HG02943 (cell line): ENCODE results near the gene CFAP52.
A peak's percentile ranks its signal among the peaks of the same experiment; 100 is the strongest.
"Not testable (repeated sequence)": the region's sequence is repeated elsewhere in the genome, so short reads cannot be mapped to it uniquely, and the experiment has no call there.

ENCODE experiments used
- ATAC-seq: cut with Tn5 transposase; IDR thresholded peaks from one replicate; pipeline ENCODE4 v1.9.1; 2021; ENCODE audit warnings: mild to moderate bottlenecking, low read depth, moderate library complexity; ENCODE audit not compliant: unreplicated experiment

The CFAP52 gene

DNA sequence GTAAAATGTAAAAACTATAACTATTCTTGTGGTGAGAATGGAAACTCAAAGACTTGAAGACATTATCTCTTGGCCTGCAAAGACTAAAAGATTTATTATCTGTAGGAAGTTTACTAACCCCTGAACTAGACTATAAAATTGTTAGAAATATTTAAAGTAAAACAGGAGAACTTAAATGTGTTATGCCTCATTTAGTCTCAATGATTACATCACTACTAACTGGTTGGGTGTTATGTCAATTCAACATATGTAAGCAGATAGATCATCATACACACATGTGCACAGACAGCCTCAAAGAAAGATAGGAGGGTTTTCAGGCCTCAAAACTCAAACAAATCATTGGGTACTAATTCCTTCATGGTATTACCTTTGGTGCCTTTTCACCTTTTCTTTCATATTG, 8.4 kb upstream of the CFAP52 start:
- ATAC-seq: no peak

DNA sequence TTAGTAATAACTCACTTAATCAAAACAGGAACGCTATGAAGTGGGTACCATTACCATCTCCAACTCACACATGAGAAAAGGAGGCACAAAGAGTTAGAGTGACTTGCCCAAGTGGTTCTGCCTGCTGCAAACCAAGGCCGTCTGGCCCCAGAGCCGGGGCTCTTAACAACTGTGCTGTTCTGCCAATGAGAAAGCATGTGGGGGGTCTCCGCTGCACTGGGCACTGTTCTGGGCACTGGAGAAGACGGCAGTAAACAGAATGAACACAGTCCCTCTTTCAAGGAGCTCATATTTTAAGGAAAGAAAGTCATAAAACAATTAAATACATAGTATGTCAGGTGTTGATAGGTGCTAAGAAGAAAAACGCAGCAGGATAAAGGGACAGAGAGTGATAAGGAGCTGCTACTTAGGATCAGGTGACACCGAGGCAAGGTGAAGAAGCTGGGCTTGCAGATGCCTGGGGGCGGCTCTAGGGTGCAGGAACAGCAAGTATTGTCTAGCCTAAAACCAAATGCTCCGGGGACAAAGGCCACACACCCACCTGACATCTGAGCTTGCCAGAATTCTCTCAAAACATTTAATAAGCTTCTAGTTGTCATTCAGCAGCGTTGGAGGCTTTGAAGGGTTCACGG, 7.4 kb upstream of the CFAP52 start:
- no peak for ATAC-seq

DNA sequence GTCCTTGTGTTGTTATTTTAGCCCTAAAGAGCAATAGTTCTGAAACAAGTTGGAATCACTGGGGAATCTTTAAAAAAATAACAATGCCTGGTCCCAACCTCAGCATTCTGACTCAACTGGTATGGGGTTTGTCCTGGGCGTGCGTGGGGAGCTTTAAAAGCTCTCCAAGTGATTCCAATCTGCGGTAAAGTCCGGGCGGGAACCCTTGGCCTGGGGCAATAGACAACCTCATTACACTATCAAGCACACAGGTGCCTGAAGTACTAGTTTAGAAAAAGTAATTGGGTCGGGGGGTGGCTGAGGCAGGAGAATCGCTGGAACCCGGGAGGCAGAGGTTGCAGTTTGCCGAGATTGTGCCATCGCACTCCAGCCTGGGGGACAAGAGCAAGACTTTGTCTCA, 5.2 kb upstream of the CFAP52 start:
- no peak for ATAC-seq

DNA sequence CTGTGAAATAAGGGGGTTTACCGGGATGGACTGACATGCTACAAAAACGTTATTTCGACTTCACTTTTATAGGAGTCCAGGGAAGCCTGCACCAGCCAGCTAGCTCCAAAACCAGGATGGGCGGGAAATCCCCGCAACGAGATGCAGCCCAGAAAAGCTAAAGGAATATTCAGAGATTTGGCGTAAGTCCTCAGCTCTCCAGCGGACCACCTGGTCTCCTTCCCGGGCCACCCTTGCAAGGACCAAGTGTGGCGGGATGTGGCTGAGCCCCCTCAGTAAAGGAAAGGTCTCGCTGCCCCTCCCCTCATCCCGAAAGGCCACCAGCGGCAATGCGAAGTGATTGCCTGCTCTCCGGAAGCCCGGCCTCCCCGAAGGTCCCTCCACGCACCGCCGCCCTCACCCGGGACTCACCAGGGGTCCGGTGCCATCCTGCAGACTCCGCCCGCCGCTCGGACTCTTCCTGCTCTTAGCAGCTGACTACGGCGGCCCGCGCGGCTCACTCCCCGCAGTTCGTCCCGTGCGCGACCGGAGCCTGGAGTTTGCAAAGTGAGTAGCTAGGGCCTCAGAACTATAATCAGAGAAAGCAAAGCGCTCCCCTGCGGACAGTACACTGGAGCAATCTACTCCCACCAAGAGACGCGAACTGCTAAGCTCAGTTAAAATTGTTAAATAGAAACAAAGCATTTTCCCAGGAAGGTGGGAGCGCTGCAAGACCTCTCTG, 901 bp upstream of the CFAP52 start, which contains the start of gene STX8:
STX8 (minus strand) TSS at position 440 of the 721 bp plus-strand sequence; CDS start at position 428, 12 bp downstream.
- ATAC-seq: peak; percentile 73

DNA sequence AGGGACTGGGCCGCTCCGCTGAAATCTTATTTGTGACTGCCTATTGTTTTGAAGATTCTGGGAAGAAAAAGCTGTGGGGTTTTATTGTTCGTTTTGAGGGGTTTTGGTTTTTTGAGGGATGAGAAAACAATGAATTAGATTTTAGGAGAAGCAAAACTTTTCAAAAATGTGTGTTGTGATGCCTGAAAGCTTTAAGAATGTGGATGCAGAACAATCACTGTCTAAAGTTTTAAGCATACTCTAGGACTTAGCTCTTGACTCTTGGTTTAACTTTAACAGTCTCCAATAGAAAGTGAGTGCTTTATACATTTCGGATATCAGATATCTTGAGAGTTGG, 899 bp downstream of the CFAP52 start:
- ATAC-seq: no peak

DNA sequence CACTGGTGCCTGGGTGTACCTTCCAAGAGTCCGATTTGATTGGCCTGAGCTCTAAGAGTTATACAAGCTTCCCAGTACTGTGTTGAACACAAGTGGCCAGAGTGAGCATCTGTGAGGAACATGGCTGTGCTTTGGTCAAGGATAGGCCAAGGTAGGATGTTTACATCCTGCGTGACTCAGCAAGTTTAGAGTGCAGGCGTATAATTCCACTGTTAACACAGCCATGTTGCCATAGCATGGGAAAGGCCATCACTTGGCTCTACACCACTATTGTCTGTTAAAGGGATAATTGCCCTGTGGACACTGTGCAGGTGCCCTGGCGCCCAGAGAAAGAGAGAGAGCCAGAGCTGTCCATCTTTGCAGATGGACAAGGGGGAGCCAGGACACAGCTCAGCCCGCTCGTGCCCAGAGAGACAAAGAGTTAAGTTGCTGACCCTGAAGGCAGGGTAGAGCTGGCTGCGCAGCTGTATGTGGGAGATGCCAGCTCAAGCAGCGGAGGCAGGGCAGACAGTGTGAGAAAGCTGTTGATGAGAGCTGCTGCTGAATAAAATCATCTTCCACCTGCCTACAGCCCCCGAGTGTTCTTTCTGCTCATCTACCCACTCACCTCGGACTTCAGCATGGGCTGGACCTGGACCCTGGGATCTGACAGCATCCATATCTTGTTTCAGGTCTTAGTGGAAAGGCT, 11.7 kb downstream of the CFAP52 start:
- ATAC-seq: no peak

DNA sequence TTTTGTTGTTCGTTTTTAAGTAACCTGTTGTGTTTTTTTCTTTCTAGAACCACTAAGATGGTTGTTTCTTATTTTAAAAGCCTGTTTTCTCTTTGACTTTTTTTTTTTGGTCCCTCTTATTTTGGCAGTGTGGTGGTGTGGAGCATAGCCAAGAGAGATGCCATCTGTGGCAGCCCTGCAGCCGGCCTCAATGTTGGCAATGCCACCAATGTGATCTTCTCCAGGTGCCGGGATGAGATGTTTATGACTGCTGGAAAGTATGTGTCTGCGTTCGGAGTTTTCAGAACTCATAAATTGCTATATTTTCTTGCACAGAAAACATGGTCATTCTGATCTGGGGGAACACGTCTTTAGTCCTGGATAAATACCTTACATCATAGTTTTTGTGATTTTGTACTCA, 17.6 kb downstream of the CFAP52 start:
- ATAC-seq: no peak

DNA sequence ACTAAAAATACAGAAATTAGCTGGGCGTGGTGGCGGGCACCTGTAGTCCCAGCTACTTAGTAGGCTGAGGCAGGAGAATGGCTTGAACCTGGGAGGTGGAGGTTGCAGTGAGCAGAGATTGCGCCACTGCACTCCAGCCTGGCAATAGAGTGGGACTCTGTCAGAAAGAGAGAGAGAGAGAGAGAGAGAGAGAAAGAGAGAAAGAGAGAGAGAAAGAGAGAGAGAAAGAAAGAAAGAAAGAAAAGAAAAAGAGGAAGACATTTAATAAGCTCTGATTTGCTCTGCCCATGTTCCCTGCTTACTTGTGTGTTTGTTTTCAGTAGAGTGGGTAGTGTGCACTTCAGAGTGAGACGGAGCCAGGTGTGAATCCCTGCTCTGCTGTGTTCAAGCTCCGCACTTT, 21.2 kb downstream of the CFAP52 start:
- ATAC-seq: not testable (repeated sequence)

DNA sequence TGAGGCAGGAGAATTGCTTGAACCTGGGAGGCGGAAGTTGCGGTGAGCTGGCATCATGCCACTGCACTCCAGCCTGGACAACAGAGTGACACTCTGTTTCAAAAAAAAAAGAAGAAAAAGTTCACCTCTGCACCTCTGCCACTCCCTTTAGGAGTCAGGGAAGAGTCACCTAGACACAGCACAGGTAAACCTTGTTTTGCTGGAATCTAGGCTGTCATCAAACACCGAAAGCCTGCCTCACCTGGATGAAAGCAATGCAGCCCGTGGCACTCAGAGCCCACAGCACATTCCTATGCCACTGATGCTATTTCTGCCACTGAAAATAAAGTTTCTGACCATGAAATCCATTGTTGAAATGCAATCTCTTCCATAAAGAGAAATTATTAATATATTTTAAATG, 22.2 kb downstream of the CFAP52 start:
- no peak for ATAC-seq

DNA sequence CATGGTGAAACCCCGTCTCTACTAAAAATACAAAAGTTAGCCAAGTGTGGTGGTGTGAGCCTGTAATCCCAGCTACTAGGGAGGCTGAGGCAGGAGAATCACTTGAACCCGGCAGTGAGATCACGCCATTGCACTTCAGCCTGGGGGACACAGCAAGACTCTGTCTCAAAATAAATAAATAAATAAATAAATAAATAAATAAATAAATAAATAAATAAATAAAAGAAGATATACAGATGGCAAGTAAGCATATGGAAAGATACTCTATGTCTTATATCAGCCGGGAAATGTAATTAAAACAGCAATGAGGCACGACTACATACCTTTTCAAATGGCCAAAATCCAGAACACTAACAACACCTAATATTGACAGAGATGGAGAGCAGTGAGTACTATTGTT, 28.1 kb downstream of the CFAP52 start:
- not testable (repeated sequence) for ATAC-seq

DNA sequence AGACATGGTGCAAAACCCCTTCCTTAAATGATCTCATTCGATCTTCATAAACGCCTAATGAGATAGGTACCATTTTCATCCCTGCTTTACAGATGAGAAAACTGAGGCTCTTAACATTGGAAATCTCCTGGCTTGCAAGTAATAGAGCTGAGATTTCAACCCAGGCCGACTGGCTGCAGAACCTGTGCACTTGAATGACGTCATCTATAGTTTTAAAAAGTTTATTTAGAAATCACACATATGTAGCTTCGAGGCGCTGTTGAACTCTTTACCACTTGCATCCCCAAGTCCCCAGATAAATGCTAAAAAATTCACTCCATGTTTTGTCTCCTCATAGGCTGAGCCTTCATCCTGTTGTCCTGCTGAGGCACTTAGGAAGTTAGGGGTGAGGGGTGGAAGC, 30.0 kb downstream of the CFAP52 start:
- ATAC-seq: no peak

DNA sequence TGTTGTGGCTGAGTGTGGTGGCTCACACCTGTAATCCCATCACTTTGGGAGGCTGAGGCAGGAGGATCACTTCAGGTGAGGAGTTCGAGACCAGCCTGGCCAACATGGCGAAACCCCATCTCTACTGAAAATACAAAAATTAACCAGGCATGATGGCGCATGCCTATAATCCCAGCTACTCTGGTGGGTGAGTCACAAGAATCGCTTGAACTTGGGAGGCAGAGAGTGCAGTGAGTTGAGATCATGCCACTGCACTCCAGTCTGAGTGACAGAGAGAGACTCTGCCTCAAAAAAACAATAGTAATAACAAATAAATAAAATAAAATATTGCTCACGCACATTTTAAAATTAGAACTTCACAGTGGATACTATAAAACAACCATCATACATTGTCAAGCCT, 30.6 kb downstream of the CFAP52 start:
- ATAC-seq: not testable (repeated sequence)

DNA sequence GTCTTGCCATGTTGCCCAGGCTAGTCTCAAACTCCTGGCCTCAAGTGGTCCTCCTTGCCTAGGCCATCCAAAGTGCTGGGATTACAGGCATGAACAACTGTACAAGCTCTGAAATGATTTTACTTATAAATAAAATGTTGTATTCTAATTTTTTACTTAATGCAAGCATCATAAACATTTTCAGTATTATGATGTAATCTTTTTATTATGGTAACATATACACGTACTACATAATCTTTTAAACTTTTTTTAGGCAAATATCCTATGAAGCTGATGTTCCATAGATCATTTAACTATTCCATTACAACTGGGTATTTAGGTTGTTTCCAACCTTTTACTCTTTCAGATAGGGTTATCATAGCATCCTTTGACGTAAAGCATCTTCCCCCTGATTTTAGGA, 35.1 kb downstream of the CFAP52 start:
- ATAC-seq: no peak

DNA sequence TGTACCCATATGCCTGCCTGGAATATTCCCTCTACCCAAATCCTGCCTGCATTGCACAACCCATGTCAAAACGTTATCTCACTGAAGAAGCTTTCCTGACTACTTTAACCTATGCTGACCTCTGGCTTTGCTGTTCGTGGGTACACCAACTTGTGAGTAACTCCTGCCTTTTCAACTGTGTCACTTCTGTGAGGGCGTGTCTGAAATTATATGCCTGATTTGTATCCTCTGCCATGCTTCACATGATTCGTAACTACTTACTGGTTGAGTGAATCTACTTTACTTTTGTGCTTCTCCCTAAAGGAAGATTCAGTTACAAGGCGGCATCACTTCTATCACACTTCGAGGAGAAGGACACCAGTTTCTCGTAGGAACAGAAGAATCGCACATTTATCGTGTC, 35.6 kb downstream of the CFAP52 start:
- no peak for ATAC-seq

DNA sequence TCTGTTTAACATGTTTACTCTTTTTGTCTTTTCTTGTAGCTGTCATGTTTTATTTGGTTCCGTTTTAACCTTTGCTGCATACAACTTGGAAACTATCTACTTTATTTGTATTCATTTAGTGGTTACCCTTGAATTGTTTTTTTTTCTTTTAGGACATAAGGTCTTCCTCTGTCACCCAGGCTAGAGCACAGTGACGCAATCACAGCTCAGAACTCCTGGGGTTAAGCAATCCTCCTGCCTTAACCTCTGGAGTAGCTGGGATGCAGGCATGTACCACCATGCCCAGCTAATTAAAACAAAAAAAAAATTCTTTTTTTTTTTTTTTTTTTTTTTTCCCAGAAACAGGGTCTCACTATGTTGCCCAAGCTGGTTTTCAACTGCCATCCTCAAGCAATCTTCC, 39.0 kb downstream of the CFAP52 start:
- ATAC-seq: no peak

DNA sequence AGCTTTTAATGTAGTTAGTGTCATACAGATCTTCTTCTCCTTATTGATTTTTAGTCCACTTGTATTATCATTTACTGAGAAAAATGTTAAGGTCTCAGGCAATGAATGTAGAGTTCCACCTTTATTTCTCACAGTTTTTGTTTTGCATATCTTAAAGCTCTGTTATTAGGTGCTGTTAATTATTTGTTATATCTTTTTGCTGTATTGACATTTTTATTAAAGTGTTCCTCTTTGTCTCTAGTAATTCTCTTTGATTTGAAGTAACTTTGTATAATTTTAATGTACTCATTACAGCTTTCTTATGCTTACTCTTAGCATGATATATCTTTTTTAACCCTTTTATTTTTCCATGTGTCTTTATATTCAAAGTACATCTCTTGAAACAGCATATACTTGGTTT, 46.5 kb downstream of the CFAP52 start:
- no peak for ATAC-seq

DNA sequence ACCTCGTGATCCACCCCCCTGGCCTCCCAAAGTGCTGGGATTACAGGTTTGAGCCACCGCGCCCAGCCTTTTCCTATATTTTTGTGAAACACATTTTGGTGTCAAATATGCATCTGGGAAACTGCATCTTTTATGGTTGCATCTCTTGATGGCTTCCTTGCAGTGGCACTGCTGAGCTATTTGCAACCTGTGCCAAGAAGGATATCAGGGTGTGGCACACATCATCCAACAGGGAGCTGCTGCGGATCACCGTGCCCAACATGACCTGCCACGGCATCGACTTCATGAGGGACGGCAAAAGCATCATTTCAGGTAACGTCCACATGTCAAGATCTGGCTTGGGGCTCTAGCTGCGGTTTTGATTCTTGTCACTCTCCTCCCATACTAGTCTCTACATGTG, 52.1 kb downstream of the CFAP52 start:
- no peak for ATAC-seq

DNA sequence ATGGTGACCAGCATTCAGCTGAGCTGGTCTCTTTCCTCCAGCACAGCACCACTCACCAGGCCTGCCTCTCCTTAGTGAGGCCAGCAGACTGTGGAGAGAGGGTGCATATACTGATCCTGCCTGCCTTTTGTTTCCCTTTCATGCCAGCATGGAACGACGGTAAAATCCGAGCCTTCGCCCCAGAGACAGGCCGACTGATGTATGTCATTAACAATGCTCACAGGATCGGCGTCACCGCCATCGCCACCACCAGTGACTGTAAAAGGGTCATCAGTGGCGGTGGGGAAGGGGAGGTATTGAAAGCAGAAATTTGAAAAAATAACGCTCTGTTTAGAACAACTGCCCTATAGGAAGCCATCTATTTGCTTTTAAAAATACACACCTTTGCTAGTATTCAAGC, 56.3 kb downstream of the CFAP52 start:
- no peak for ATAC-seq

DNA sequence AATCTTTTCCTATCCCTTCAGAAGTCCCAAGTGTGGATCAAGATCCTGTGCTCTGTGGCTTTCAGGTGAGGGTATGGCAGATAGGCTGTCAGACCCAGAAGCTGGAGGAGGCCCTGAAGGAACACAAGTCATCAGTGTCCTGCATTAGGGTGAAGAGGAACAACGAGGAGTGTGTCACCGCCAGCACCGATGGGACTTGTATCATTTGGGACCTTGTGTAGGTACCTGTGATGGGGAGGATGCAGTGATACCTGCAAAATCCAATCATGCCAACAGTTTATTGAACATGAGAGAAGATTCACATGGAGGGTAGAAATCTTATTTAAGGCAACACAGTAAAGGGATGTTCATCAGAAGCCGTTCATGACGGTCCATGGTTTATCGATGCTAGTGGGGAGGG, 58.9 kb downstream of the CFAP52 start:
- ATAC-seq: no peak

DNA sequence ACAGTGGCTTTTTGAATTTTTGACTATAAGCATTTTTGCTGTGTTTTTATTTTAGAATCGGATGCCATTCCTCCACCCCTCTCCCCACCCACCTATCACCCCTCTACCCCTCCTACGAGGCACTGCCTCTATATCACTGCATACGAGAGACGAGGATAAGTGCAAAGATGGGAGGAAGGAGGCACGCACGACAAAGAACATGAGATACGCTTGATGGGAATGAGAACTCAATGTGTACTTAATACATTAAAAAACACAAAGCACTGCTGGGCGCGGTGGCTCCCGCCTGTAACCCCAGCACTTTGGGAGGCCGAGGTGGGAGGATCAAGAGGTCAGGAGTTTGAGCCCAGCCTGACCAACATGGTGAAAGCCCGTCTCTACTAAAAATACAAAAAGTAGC, 60.1 kb downstream of the CFAP52 start:
- no peak for ATAC-seq

DNA sequence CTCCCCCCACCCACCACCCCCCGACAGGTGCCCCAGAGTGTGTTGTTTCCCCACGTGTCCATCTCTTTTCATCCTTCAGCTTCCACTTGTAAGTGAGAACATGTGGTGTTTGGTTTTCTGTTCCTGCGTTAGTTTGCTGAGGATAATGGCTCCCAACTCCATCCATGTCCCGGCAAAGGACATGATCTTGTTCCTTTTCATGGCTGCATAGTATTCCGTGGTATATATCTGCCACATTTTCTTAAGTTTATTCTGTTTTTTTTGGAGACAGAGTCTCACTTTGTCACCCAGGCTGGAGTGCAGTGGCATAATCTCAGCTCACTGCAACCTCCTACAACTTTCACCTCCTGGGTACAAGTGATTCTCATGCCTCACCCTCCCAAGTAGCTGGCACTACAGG, 63.9 kb downstream of the CFAP52 start:
- not testable (repeated sequence) for ATAC-seq

DNA sequence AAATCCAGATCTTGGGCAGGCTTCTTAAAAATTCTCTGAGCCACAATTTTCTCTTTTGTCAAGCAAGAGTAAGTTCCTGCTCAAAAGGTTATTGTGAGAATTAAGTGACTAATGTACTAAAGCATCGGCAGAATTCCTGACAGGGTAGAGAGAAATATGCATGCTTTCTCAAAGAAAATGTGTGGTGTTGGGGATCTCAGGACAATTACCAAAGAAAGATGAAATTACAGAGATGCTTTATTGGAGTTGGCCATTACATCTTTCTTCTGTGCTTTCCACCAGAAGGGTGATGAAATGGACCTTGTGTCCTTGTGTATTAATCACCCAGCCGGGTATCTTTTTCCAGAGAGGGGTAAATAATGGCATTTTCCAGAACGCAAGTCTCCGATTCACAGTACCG, 67.2 kb downstream of the CFAP52 start:
- no peak for ATAC-seq
